ENCODE data around the gene OR4S2.

Gene OR4S2, protein sequence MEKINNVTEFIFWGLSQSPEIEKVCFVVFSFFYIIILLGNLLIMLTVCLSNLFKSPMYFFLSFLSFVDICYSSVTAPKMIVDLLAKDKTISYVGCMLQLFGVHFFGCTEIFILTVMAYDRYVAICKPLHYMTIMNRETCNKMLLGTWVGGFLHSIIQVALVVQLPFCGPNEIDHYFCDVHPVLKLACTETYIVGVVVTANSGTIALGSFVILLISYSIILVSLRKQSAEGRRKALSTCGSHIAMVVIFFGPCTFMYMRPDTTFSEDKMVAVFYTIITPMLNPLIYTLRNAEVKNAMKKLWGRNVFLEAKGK

GRCh38 chr11:55648027-55648426 is at the start of gene OR4S2:
OR4S2 (plus strand) TSS chr11:55648327; CDS start chr11:55650904, 2,577 bp downstream.
- Histone ChIP-seq H3K9ac (ENCODE audit: insufficient read length) (no peak within 1 kb of the TSS), H3K4me3 (no peak within 1 kb of the TSS), H3K9me3 (ENCODE audit: low read depth, low read length) (no peaks in the 10 kb centered on the region), H3K36me3 (ENCODE audit: insufficient read depth, low read length) (no peaks in the 10 kb centered on the region), H3K27ac (no peak within 1 kb of the TSS)
- no peak for DNase-seq (ENCODE audit: low read depth, low spot score)
- TF ChIP-seq POLR2AphosphoS5 (IDR thresholded peaks at IDR 0.05; ENCODE audit: borderline replicate concordance, low read depth, low read length) = no peak
- TF ChIP-seq EZH2 (IDR thresholded peaks at IDR 0.05) = no peak
- TF ChIP-seq FOXP2 (optimal IDR thresholded peaks at IDR 0.05; ENCODE audit: control extremely low read depth, extremely low read length, insufficient read depth) = no peak

GRCh38 chr11:55607545-55607944 is 40.6 kb upstream of the OR4S2 start, which contains the start of gene OR4C11:
OR4C11 (minus strand) TSS chr11:55607645; CDS start chr11:55604373, 3,272 bp downstream.
- H3K9ac ChIP-seq (ENCODE audit: insufficient read length) = no peak within 1 kb of the TSS
- H3K9me3 ChIP-seq (ENCODE audit: low read depth, low read length) = no peaks in the 10 kb centered on the region
- H3K4me3 ChIP-seq = no peak within 1 kb of the TSS
- no peak within 1 kb of the TSS for H3K27ac ChIP-seq
- DNase-seq (ENCODE audit: low read depth, low spot score) = no peak
- TF ChIP-seq POLR2AphosphoS5 (IDR thresholded peaks at IDR 0.05; ENCODE audit: borderline replicate concordance, low read depth, low read length) = no peak
- no peak for TF ChIP-seq EZH2 (IDR thresholded peaks at IDR 0.05)
- H3K36me3 ChIP-seq (ENCODE audit: insufficient read depth, low read length) = no peaks in the 10 kb centered on the region

DNA sequence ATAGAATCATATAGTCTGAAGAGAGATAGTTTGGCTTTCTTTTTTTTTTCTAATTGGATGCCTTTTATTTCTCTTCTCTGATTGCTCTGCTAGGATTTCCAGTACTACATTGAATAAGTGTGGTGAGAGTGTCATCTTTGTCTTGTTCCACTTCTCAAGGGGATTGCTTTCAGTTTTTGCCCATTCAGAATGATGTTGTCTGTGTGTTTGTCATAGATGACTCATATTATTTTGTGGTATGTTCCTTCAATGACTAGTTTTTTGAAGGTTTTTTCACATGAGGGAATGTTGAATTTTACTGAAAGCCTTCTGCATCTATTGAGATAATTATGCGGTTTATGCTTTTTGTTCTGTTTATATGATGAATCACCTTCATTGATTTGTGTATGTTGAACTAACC is 23.6 kb upstream of the OR4S2 start:
- Histone ChIP-seq H3K4me3 (no peak overlapping the region), H3K9ac (ENCODE audit: insufficient read length) (no peak overlapping the region), H3K27ac (no peak overlapping the region), H3K9me3 (ENCODE audit: low read depth, low read length) (no peaks in the 10 kb centered on the region), H3K36me3 (ENCODE audit: insufficient read depth, low read length) (no peaks in the 10 kb centered on the region)
- no peak for DNase-seq (ENCODE audit: low read depth, low spot score)
- no peak for TF ChIP-seq EZH2 (IDR thresholded peaks at IDR 0.05)
- TF ChIP-seq POLR2AphosphoS5 (IDR thresholded peaks at IDR 0.05; ENCODE audit: borderline replicate concordance, low read depth, low read length) = no peak
- TF ChIP-seq FOXP2 (optimal IDR thresholded peaks at IDR 0.05; ENCODE audit: control extremely low read depth, extremely low read length, insufficient read depth) = no peak

- no peak for DNase-seq (ENCODE audit: low read depth, low spot score)
- TF ChIP-seq FOXP2 (optimal IDR thresholded peaks at IDR 0.05; ENCODE audit: control extremely low read depth, extremely low read length, insufficient read depth) (no peak), POLR2AphosphoS5 (IDR thresholded peaks at IDR 0.05; ENCODE audit: borderline replicate concordance, low read depth, low read length) (no peak), EZH2 (IDR thresholded peaks at IDR 0.05) (no peak)
- no peaks in the 10 kb centered on the region for H3K9me3 ChIP-seq (ENCODE audit: low read depth, low read length)
- H3K36me3 ChIP-seq (ENCODE audit: insufficient read depth, low read length) = no peaks in the 10 kb centered on the region
- no peak within 1 kb of the TSS for H3K27ac ChIP-seq
- H3K4me3 ChIP-seq = no peak within 1 kb of the TSS
- no peak within 1 kb of the TSS for H3K9ac ChIP-seq (ENCODE audit: insufficient read length)
Measured at GRCh38 chr11:55634813-55635212, 13.3 kb upstream of the OR4S2 start, which contains the start of gene OR4P4. OR4P4 (plus strand) TSS chr11:55635113.

DNA sequence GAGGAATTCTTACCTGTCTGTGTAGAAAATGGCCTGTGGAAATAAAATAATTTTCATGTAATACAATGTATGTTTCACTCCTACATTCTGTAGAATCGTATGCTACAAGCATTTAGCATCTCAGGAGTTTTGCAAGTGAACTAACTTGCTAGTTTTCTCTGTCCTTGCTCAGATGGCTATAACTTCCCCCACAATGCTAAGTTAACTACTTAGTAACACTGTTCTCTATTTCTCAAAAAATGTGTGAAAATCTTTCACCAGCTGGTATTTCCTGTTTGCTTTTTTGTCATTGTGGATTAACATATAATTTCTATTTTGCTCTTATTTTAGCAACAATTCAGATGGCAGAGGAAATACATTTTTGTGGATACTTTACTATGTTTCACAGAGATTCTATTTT is 4.4 kb downstream of the OR4S2 start:
- Histone ChIP-seq H3K36me3 (ENCODE audit: insufficient read depth, low read length) (no peaks in the 10 kb centered on the region), H3K4me3 (no peak overlapping the region), H3K9me3 (ENCODE audit: low read depth, low read length) (no peaks in the 10 kb centered on the region), H3K9ac (ENCODE audit: insufficient read length) (no peak overlapping the region), H3K27ac (no peak overlapping the region)
- DNase-seq (ENCODE audit: low read depth, low spot score) = no peak
- TF ChIP-seq EZH2 (IDR thresholded peaks at IDR 0.05) = no peak
- no peak for TF ChIP-seq POLR2AphosphoS5 (IDR thresholded peaks at IDR 0.05; ENCODE audit: borderline replicate concordance, low read depth, low read length)
- TF ChIP-seq FOXP2 (optimal IDR thresholded peaks at IDR 0.05; ENCODE audit: control extremely low read depth, extremely low read length, insufficient read depth) = no peak

- no peak for DNase-seq (ENCODE audit: low read depth, low spot score)
- Histone ChIP-seq H3K9ac (ENCODE audit: insufficient read length) (no peak overlapping the region), H3K27ac (no peak overlapping the region), H3K9me3 (ENCODE audit: low read depth, low read length) (no peaks in the 10 kb centered on the region), H3K36me3 (ENCODE audit: insufficient read depth, low read length) (no peaks in the 10 kb centered on the region), H3K4me3 (no peak overlapping the region)
- TF ChIP-seq POLR2AphosphoS5 (IDR thresholded peaks at IDR 0.05; ENCODE audit: borderline replicate concordance, low read depth, low read length) = no peak
- TF ChIP-seq FOXP2 (optimal IDR thresholded peaks at IDR 0.05; ENCODE audit: control extremely low read depth, extremely low read length, insufficient read depth) = no peak
- no peak for TF ChIP-seq EZH2 (IDR thresholded peaks at IDR 0.05)
Measured at GRCh38 chr11:55655096-55655495, 7.0 kb downstream of the OR4S2 start.

DNA sequence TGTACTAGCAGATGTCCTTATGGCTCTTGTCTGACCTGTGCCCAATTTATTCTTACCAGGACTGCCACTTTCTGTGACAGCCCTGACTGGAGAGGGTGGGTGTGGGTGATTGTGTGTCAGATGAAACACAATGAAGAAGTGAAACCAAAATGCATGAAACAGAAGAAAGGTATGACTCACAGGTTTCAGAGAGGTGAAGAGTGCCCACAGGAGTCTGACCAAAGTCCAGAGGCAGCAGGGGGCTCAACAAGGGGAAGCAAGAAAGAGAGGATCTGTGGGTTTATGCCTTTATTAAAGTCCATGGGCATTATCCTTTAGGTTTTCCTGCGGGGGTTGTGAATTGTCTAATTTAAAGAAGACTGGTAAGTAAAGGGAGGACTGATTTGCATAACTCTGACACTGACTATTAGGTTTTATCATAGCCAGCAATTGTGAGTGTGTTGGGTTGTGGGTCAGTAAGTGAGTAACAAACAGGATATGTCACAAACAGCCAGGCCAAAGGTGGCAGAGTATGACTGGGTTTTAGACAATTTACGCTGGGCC is 10.0 kb downstream of the OR4S2 start:
- no peaks in the 10 kb centered on the region for H3K9me3 ChIP-seq (ENCODE audit: low read depth, low read length)
- no peak for DNase-seq (ENCODE audit: low read depth, low spot score)
- H3K9ac ChIP-seq (ENCODE audit: insufficient read length) = no peak overlapping the region
- H3K4me3 ChIP-seq = no peak overlapping the region
- TF ChIP-seq POLR2AphosphoS5 (IDR thresholded peaks at IDR 0.05; ENCODE audit: borderline replicate concordance, low read depth, low read length) (no peak), EZH2 (IDR thresholded peaks at IDR 0.05) (no peak), FOXP2 (optimal IDR thresholded peaks at IDR 0.05; ENCODE audit: control extremely low read depth, extremely low read length, insufficient read depth) (no peak)
- no peaks in the 10 kb centered on the region for H3K36me3 ChIP-seq (ENCODE audit: insufficient read depth, low read length)
- no peak overlapping the region for H3K27ac ChIP-seq

GRCh38 chr11:55658608-55659007 is 10.5 kb downstream of the OR4S2 start:
- H3K4me3 ChIP-seq = no peak overlapping the region
- TF ChIP-seq EZH2 (IDR thresholded peaks at IDR 0.05) = no peak
- no peak for TF ChIP-seq POLR2AphosphoS5 (IDR thresholded peaks at IDR 0.05; ENCODE audit: borderline replicate concordance, low read depth, low read length)
- no peak for TF ChIP-seq FOXP2 (optimal IDR thresholded peaks at IDR 0.05; ENCODE audit: control extremely low read depth, extremely low read length, insufficient read depth)
- no peaks in the 10 kb centered on the region for H3K36me3 ChIP-seq (ENCODE audit: insufficient read depth, low read length)
- no peak overlapping the region for H3K9ac ChIP-seq (ENCODE audit: insufficient read length)
- H3K9me3 ChIP-seq (ENCODE audit: low read depth, low read length) = no peaks in the 10 kb centered on the region
- no peak for DNase-seq (ENCODE audit: low read depth, low spot score)
- no peak overlapping the region for H3K27ac ChIP-seq

Measured in SK-N-MC (cell line).